T-helper 22 cell (primary cell): ENCODE data around the gene FAM120B.
"Not testable (repeated sequence)": the region's sequence is repeated elsewhere in the genome, so short reads cannot be mapped to it uniquely, and the experiment has no call there.

Source experiments
- DNase-seq: peaks from one replicate; pipeline ENCODE4 v3.0.0-alpha.2; 2020; ENCODE audit warnings: low read depth

FAM120B gene

GRCh38 chr6:170298688-170299087, 7.9 kb upstream of the FAM120B start:
- DNase-seq, result no peak

GRCh38 chr6:170301184-170301583, 5.4 kb upstream of the FAM120B start:
- DNase-seq, result no peak

- no peak for DNase-seq
Measured at GRCh38 chr6:170305805-170306323, 694 bp upstream of the FAM120B start.

GRCh38 chr6:170307080-170307545, 555 bp downstream of the FAM120B start:
- no peak for DNase-seq

- DNase-seq, result no peak
Measured at GRCh38 chr6:170308761-170309160, 2.2 kb downstream of the FAM120B start.

GRCh38 chr6:170311696-170312095, 5.1 kb downstream of the FAM120B start:
- no peak for DNase-seq

GRCh38 chr6:170312876-170313275, 6.3 kb downstream of the FAM120B start:
- DNase-seq, result no peak

- no peak for DNase-seq
Measured at GRCh38 chr6:170313716-170314295, 7.2 kb downstream of the FAM120B start.

- no peak for DNase-seq
Measured at GRCh38 chr6:170314983-170315382, 8.4 kb downstream of the FAM120B start.

- no peak for DNase-seq
Measured at GRCh38 chr6:170316071-170316470, 9.5 kb downstream of the FAM120B start.

- DNase-seq, result no peak
Measured at GRCh38 chr6:170317076-170317475, 10.5 kb downstream of the FAM120B start.

- DNase-seq, result no peak
Measured at GRCh38 chr6:170317718-170318117, 11.2 kb downstream of the FAM120B start.

- DNase-seq, result no peak
Measured at GRCh38 chr6:170329321-170329720, 22.8 kb downstream of the FAM120B start.

GRCh38 chr6:170335199-170335598, 28.6 kb downstream of the FAM120B start:
- not testable (repeated sequence) for DNase-seq

- no peak for DNase-seq
Measured at GRCh38 chr6:170344631-170345576, 38.3 kb downstream of the FAM120B start.

GRCh38 chr6:170345662-170346061, 39.1 kb downstream of the FAM120B start:
- no peak for DNase-seq

GRCh38 chr6:170346649-170347048, 40.1 kb downstream of the FAM120B start:
- DNase-seq, result no peak

- no peak for DNase-seq
Measured at GRCh38 chr6:170347091-170347490, 40.5 kb downstream of the FAM120B start.

GRCh38 chr6:170347975-170348374, 41.4 kb downstream of the FAM120B start:
- no peak for DNase-seq

GRCh38 chr6:170351456-170351855, 44.9 kb downstream of the FAM120B start:
- not testable (repeated sequence) for DNase-seq

GRCh38 chr6:170355190-170355589, 48.6 kb downstream of the FAM120B start:
- not testable (repeated sequence) for DNase-seq

GRCh38 chr6:170355661-170356060, 49.1 kb downstream of the FAM120B start:
- no peak for DNase-seq

- no peak for DNase-seq
Measured at GRCh38 chr6:170357812-170358211, 51.3 kb downstream of the FAM120B start.
